ENCODE data around the gene HSF2BP.

Gene HSF2BP

GRCh38 chr21:43602266-43603232, 56.7 kb downstream of the HSF2BP start:
- no peak for TF ChIP-seq CTCF (IDR thresholded peaks at IDR 0.05)

DNA sequence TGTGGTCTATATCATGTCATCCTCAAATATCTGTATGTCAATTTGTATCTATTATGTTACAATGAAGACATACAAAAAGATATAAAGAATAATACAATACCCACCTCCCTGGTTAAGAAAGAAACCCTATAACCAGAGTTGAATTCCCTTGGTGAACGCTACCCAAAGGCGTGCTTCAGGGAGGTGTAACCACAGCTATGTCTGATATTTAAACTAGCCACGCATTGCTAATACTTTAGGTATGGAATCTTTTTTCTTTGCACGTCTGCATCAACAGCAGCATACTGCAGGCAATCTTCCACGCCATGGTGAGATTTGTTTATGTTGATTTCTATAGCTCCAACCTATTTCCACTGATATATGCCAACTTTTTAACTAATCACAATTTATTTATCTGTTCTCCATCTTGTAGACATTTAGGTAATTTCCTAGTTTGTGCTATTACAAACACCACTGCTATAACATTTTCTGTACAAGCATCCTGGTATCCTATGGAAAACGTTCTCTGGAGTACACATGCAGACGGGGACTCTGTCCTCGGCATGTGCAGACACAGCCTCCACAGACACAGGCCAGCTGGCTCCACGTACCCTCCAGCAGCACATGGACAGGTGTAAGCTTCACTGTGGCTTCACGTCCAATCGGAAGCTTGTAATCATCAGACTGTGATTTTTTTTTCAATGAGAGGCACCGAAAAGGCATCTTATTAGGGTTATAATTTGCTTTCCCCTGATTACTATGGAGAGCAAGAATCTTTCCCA, 58.5 kb downstream of the HSF2BP start:
- TF ChIP-seq CTCF (IDR thresholded peaks at IDR 0.05): no peak

GRCh38 chr21:43599728-43600127, 59.6 kb downstream of the HSF2BP start:
- TF ChIP-seq CTCF (IDR thresholded peaks at IDR 0.05): no peak

- TF ChIP-seq CTCF (IDR thresholded peaks at IDR 0.05): no peak
Measured at GRCh38 chr21:43598416-43599120, 60.7 kb downstream of the HSF2BP start.

- no peak for TF ChIP-seq CTCF (IDR thresholded peaks at IDR 0.05)
Measured at GRCh38 chr21:43597540-43598250, 61.6 kb downstream of the HSF2BP start.

- no peak for TF ChIP-seq CTCF (IDR thresholded peaks at IDR 0.05)
Measured at GRCh38 chr21:43597052-43597451, 62.2 kb downstream of the HSF2BP start.

GRCh38 chr21:43596616-43597015, 62.7 kb downstream of the HSF2BP start:
- no peak for TF ChIP-seq CTCF (IDR thresholded peaks at IDR 0.05)
